Calu3 (cell line): ENCODE data around the gene LZTR1. TPM values are rescaled to one million over a fixed set of nuclear protein-coding genes. Genes with fewer than 3 reads are reported as not detected.
"Not testable (repeated sequence)": the region's sequence is repeated elsewhere in the genome, so short reads cannot be mapped to it uniquely, and the experiment has no call there.

ENCODE experiments used
- BruUV-seq: library from RNA; stranded (reverse); fragments of 400-500 nt; replicated peaks from 2 replicates; lab custom pipeline; 2021; lab: Mats Ljungman, UMichigan
- CTCF ChIA-PET: fragments of 300-600 bp; sonication (Branson Sonifier 250); formaldehyde crosslinking; loops from one replicate; lab custom pipeline; 2022; ENCODE audit warnings: antibody characterized with exemption; lab: Charles Lee
- DNase-seq: peaks from one replicate; pipeline ENCODE4 v3.0.0; 2022
- H3K27ac Mint-ChIP-seq: one replicate; pipeline ENCODE4 v1.8.0; 2022; ENCODE audit warnings: mixed read lengths; ENCODE audit not compliant: unreplicated experiment
- H3K27me3 Mint-ChIP-seq: one replicate; pipeline ENCODE4 v1.8.0; 2022; ENCODE audit warnings: mixed read lengths; ENCODE audit not compliant: unreplicated experiment
- H3K36me3 Mint-ChIP-seq: one replicate; pipeline ENCODE4 v1.8.0; 2022; ENCODE audit warnings: mild to moderate bottlenecking, moderate library complexity, mixed read lengths; ENCODE audit not compliant: insufficient read depth, unreplicated experiment
- H3K4me1 Mint-ChIP-seq: one replicate; pipeline ENCODE4 v1.8.0; 2022; ENCODE audit warnings: mild to moderate bottlenecking, low read depth, mixed read lengths; ENCODE audit not compliant: unreplicated experiment
- H3K4me3 Mint-ChIP-seq: one replicate; pipeline ENCODE4 v1.8.0; 2022; ENCODE audit warnings: mild to moderate bottlenecking, low read depth, moderate library complexity, mixed read lengths; ENCODE audit not compliant: unreplicated experiment
- H3K9me3 Mint-ChIP-seq: one replicate; pipeline ENCODE4 v1.8.0; 2022; ENCODE audit warnings: low read depth, mixed read lengths; ENCODE audit not compliant: unreplicated experiment
- CTCF ChIP-seq: fragments of 200-600 bp; IDR thresholded peaks from one replicate; pipeline ENCODE4 v1.8.0; 2022; ENCODE audit warnings: antibody characterized with exemption; ENCODE audit not compliant: unreplicated experiment
- intact Hi-C: fragments of 100-400 bp; cut with micrococcal nuclease; formaldehyde crosslinking; loops from one replicate; pipeline ENCODE4 v1.10.0; 2022; ENCODE audit not compliant: unreplicated experiment
- total RNA-seq: library from RNA; stranded (reverse); gene quantifications from 2 replicates; pipeline ENCODE4 v1.2.3, GENCODE V29; 2022

LZTR1 gene
- total RNA-seq, 1 experiment from 2014 or later, result 55.4 TPM

GRCh38 chr22:20966883-20967696 lies 15.0 kb upstream of the LZTR1 start, which contains the start of gene AIFM3:
AIFM3 (plus strand) TSS chr22:20967255; CDS start chr22:20967945, 690 bp downstream.
- H3K27ac Mint-ChIP-seq, result no peak within 1 kb of the TSS
- CTCF ChIA-PET, result interaction anchor here (0.6 to 0.7 kb wide), 2 partner anchors 10 to 108 kb away, joined by 3 to 9 read pairs; no protein-coding TSS in a partner anchor
- no peak for DNase-seq
- no peaks in the 10 kb centered on the region for H3K27me3 Mint-ChIP-seq
- no peak within 1 kb of the TSS for H3K4me3 Mint-ChIP-seq
- peaks cover 10% of the 10 kb centered on the region for H3K36me3 Mint-ChIP-seq
- BruUV-seq, result no TSS peak
- no peaks in the 10 kb centered on the region for H3K4me1 Mint-ChIP-seq
- intact Hi-C loops, result no loop called here
- TF ChIP-seq CTCF, result no peak
- H3K9me3 Mint-ChIP-seq, result no peaks in the 10 kb centered on the region

GRCh38 chr22:20967697-20968211 lies 14.3 kb upstream of the LZTR1 start:
- Mint-ChIP-seq H3K36me3 (peaks cover 10% of the 10 kb centered on the region), H3K27ac (no peak overlapping the region), H3K9me3 (no peaks in the 10 kb centered on the region), H3K27me3 (no peaks in the 10 kb centered on the region), H3K4me3 (no peak overlapping the region), H3K4me1 (no peaks in the 10 kb centered on the region)
- BruUV-seq, result no TSS peak
- CTCF ChIA-PET, result interaction anchor here (0.7 kb wide), 1 partner anchor 11 kb away, joined by 9 read pairs; no protein-coding TSS in a partner anchor
- DNase-seq, result no peak
- no peak for TF ChIP-seq CTCF
- intact Hi-C loops, result no loop called here

- CTCF ChIA-PET, result no interaction called here
- Mint-ChIP-seq H3K4me1 (no peaks in the 10 kb centered on the region), H3K27me3 (peaks cover under 1% of the 10 kb centered on the region), H3K36me3 (peaks cover 10% of the 10 kb centered on the region), H3K27ac (no peak overlapping the region), H3K4me3 (no peak overlapping the region), H3K9me3 (no peaks in the 10 kb centered on the region)
- BruUV-seq, result no TSS peak
- TF ChIP-seq CTCF, result no peak
- intact Hi-C loops, result no loop called here
- no peak for DNase-seq
These were observed 13.7 kb upstream of the LZTR1 start for GRCh38 chr22:20968281-20968977.

- H3K27ac Mint-ChIP-seq, result no peak overlapping the region
- intact Hi-C loops, result no loop called here
- H3K27me3 Mint-ChIP-seq, result peaks cover 14% of the 10 kb centered on the region
- CTCF ChIA-PET, result interaction anchor here (0.6 to 1.7 kb wide), 2 partner anchors 9 to 13 kb away, joined by 3 to 4 read pairs; no protein-coding TSS in a partner anchor
- no TSS peak for BruUV-seq
- H3K4me3 Mint-ChIP-seq, result no peak overlapping the region
- no peak for DNase-seq
- peaks cover 7% of the 10 kb centered on the region for H3K36me3 Mint-ChIP-seq
- TF ChIP-seq CTCF, result no peak
- no peaks in the 10 kb centered on the region for H3K4me1 Mint-ChIP-seq
- H3K9me3 Mint-ChIP-seq, result no peaks in the 10 kb centered on the region
These were observed 11.0 kb upstream of the LZTR1 start for GRCh38 chr22:20970939-20971657.

- H3K27ac Mint-ChIP-seq, intact Hi-C loops: not testable (repeated sequence)
- H3K27me3 Mint-ChIP-seq, result peaks cover 14% of the 10 kb centered on the region
These were observed 9.9 kb upstream of the LZTR1 start for GRCh38 chr22:20972014-20972694.

More at GRCh38 chr22:20972014-20972694, 9.9 kb upstream of the LZTR1 start:
- BruUV-seq, H3K36me3 Mint-ChIP-seq, H3K4me3 Mint-ChIP-seq, DNase-seq, H3K4me1 Mint-ChIP-seq, H3K9me3 Mint-ChIP-seq: not testable (repeated sequence)
- CTCF ChIA-PET, result interaction anchor here (0.6 to 0.7 kb wide), 9 partner anchors 16 to 1865 kb away, joined by 3 to 10 read pairs (median 4); partner anchors contain the start of gene CRKL
